GM12878 (cell line): ENCODE data around the gene UMAD1.

Source experiments
- CTCF ChIP-seq, 3 experiments: IDR thresholded peaks in 2 of 3; conservative IDR thresholded peaks in 1 of 3; 2 replicates each; pipeline ENCODE4 v1.5.1; 2011; ENCODE audit warnings: low read depth in 3 of 3, low read length in 3 of 3, mild to moderate bottlenecking in 3 of 3, control low read depth in 2 of 3, moderate library complexity in 2 of 3, inconsistent platforms in 1 of 3, mixed read lengths in 1 of 3; ENCODE audit not compliant: control insufficient read depth in 2 of 3, insufficient read depth in 1 of 3; ENCODE audit errors: extremely low read depth in 1 of 3
- SIN3A ChIP-seq: IDR thresholded peaks from 2 replicates; pipeline ENCODE4 v1.6.1; 2012; ENCODE audit warnings: low read depth, low read length, improper control_type of control experiment
- ZNF274 ChIP-seq: IDR thresholded peaks from one replicate; pipeline ENCODE4 v1.8.0; 2011; ENCODE audit not compliant: insufficient read length, insufficient read depth
- TF ChIP-seq, protein P1 (sequence below): IDR thresholded peaks from 2 replicates; pipeline ENCODE4 v1.6.1; 2011; ENCODE audit warnings: low read depth, low read length, improper control_type of control experiment, borderline replicate concordance

- TF ChIP-seq CTCF (IDR thresholded peaks at IDR 0.05 in 2 of 3, conservative IDR thresholded peaks at IDR 0.05 in 1 of 3; ENCODE audit: control insufficient read depth in 2 of 3, extremely low read depth in 1 of 3, insufficient read depth in 1 of 3, low read depth in 3 of 3, low read length in 3 of 3) (no peak), ZNF274 (no peak), SIN3A (no peak)
- TF ChIP-seq, protein P1, sequence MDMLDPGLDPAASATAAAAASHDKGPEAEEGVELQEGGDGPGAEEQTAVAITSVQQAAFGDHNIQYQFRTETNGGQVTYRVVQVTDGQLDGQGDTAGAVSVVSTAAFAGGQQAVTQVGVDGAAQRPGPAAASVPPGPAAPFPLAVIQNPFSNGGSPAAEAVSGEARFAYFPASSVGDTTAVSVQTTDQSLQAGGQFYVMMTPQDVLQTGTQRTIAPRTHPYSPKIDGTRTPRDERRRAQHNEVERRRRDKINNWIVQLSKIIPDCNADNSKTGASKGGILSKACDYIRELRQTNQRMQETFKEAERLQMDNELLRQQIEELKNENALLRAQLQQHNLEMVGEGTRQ = no peak
Observed at GRCh38 chr7:7701527-7701926, 61.0 kb downstream of the UMAD1 start.
